DMS79 treated with DMSO at 0.1 percent for 48 hours (cell line): ENCODE measurements around the gene ID4.

ENCODE experiments used
- DNase-seq: peaks from one replicate; lab custom pipeline; 2025; lab: John Stamatoyannopoulos, UW

Gene ID4

DNA sequence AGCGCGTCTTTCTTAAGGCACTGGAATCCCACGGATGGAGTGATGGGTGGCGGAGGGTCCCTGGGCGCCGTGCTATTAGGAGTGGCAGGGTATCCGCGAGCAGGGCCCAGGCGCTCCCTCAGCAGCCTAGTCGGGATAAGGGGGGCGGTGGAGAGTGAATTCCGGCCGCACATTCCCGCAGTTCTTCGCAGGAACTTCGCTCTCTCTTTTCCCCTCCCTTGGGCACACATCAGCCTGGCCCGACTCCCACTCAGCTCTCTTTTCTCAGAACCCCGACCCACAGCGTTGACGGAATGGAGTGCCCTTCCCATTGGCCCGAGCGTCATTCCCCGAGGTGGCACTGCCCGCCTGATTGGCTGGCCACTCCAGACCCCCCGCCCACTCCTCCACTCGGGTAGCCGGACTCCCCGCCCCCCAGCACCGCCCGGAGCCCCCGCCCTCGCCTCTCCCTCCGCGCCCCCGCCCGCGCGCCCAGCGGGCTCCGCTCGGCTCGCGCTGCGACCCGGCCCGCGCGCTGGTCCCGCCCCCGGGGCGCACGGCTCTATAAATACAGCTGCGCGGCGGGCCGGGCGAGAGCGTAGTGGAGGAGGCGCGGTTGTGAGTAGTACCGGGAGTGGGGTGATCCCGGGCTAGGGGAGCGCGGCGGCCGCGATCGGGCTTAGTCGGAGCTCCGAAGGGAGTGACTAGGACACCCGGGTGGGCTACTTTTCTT lies at the start of gene ID4:
Gene ID4, plus strand, starts transcription at position 572 of the 712 bp plus-strand sequence. CDS start 385 bp downstream, outside the sequence.
- DNase-seq: peak; percentile 91

GRCh38 chr6:19788686-19789085 lies 48.5 kb upstream of the ID4 start:
- no peak for DNase-seq

- DNase-seq: no peak
Observed at GRCh38 chr6:19789100-19789803, 47.9 kb upstream of the ID4 start.

GRCh38 chr6:19791267-19791666 lies 45.9 kb upstream of the ID4 start:
- no peak for DNase-seq

- no peak for DNase-seq
Observed at GRCh38 chr6:19795211-19795610, 42.0 kb upstream of the ID4 start.

- DNase-seq: no peak
Observed at GRCh38 chr6:19796452-19796851, 40.7 kb upstream of the ID4 start.

DNA sequence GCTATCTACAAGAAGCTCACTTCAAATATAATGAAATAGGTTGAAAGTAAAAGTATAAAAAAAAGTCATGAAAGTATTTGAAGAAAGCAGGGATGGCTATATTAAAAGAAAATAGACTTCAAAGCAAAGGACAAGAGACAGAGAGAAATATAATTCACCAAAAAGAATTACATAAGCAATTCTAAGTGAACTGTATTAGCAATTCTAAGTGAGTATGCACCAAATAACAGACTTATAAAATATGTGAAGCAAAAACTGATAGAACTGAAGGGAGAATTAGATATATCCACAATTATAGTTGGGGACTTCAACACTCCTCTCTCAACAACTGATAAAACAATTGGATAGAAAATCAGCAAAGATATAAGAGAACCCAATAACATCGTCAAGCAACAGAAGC lies 38.8 kb upstream of the ID4 start:
- DNase-seq: no peak

GRCh38 chr6:19802656-19803055 lies 34.5 kb upstream of the ID4 start:
- DNase-seq: no peak

- no peak for DNase-seq
Observed at GRCh38 chr6:19803331-19804204, 33.6 kb upstream of the ID4 start.

DNA sequence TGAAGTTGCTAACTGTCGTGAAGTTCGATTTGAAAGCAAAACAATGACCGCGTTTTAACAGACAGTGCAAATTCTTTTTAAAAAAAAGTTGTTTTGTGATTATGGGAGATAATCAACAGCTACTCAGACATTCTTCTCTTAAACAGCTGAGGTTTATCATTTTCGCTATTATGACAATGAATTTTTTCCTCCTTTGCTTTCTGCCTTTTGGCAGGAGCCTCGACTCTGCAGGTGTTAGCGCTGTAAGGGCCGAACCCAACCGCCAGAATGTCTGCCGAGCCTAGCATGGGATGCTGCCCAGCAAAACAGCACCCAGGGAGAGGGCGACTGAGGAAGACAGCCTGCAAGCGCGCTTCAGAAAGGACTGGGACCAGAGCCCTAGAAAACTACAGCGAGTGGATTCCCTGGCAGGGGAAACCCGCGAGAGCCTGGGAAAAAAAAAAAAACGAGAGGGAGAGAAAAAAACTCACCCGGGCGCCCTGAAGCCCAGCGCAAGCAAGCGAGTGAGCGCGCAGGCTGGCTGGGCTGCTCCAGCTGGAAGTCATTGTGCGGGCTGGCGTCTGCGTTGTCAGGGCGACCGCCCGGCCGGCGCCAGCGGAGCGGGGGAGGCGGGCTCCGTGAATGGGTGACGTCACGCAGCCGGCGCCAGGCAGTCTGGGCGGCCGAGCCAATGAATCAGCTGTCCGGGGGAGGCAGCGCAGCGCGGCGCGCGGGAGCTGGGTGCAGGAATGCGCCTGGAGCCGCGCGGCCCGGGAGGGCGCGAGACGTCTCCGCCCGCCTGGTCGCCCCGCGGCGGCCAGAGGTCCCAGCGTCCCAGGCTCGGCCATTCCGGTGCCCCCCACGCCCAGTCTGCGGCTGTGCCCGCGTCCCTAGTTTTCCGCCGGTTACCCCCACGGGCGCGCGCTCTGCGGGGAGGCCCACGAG lies 32.7 kb upstream of the ID4 start:
- peak; percentile 46 for DNase-seq

DNA sequence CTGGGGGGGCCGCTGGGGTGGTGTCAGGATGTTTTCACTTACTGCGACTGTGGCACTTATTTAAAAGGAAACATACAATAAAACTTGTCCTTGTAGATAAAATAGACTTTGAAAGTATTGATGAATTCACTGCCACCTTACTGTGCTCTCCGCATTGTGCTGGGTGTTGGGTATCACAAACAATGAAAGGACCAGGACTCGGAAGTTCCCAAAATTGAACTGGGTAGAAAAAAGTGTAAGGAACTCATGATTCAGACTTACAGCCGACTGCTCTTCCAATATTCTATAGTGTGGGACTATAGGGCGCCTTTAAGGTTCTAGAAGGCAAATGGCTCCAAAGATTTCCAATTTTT lies 32.1 kb upstream of the ID4 start:
- no peak for DNase-seq

GRCh38 chr6:19806971-19807396 lies 30.2 kb upstream of the ID4 start:
- DNase-seq: no peak

DNA sequence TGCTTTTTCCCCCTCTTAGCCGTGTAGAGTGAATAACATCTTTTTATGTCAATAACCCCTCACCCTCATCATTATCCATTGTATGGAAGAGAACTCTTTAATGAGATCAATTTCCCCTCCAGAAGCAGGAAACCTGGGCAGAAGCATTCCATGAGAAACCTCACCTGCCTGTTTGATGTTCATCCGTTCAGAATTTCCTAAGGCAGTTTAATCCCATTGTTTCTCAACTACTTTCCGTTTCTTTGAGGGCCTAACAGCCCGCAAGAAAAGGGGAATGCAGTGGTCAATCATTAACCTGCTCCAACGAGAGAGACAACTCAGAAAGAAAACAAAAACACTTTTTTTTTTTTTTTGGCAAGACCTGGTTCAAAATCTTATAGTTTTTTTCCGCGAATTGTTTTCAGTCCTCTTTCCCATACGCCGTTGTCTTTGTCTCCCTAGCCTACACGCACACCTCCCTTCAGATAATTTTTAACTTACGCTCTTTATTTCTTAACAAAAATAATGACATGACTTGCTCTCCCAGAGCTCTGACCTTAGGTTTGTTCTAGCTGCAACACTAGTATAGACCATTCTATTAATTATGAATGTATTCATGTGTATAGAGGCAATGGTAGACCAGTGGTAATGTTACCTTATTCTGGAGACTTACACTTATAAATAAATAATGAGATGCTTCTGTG lies 25.6 kb upstream of the ID4 start:
- no peak for DNase-seq

GRCh38 chr6:19812512-19813119 lies 24.6 kb upstream of the ID4 start:
- no peak for DNase-seq

GRCh38 chr6:19818805-19819204 lies 18.4 kb upstream of the ID4 start:
- no peak for DNase-seq

DNA sequence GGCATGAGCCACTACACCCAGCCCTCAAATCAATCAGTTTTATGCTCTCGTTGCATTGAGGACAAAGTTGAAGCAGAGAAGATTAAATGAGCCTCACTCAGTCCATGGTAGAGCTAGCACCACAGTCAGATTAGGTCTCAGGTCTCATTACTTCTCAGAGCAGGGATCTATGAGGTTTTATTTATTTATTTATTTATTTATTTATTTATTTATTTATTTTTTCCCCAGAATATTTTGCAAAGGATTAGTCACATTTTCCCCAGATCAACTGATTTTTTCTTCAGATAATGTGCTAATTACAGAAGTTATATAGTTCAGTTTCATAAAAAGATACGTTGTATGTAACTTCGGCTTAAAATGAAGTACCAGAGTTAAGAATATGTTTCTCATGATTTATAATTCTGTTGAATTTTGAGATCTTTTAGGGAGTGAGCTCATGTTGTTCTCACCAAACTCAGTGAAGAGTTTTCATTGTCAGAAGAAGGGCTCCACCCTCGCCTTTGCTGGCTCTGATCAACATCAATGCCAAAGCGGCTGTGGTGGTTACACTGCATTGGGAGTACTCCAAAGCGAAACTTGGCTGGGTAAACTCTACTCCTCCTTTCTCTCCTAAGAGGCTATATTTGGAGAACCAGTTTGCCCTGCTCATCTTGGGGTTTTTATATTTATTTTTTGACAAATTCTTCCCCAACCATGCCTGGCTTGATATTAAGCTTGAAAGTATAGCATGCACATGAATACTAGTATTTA lies 12.9 kb upstream of the ID4 start:
- no peak for DNase-seq

DNA sequence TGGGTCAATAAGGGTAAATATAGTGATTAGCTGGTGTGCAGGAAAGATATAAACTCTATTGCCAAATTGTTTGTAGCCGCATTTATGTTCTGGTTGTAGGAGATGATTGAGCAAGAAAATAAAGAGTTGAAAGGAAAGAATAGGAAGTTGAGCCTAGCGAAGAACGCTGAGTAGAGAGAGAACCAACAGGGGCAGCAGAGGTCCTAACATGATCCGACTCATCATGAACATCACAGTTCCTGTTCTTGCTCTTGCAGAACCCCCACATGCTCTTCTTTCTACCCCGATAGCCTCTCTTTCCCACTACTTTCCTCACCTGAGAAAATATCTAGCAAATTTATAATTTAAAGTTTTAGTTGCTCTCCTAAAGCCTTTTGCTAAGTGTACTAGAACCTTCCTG lies 9.9 kb upstream of the ID4 start:
- no peak for DNase-seq

- DNase-seq: no peak
Observed at GRCh38 chr6:19827903-19828302, 9.3 kb upstream of the ID4 start.

GRCh38 chr6:19830171-19830570 lies 7.0 kb upstream of the ID4 start:
- DNase-seq: no peak

- DNase-seq: no peak
Observed at GRCh38 chr6:19831358-19831757, 5.8 kb upstream of the ID4 start.
